Ishikawa (cell line): ENCODE results near the gene PDE4B.

ENCODE experiments used
- CEBPB ChIP-seq: IDR thresholded peaks from 2 replicates; pipeline ENCODE4 v1.6.1; 2012
- CREB1 ChIP-seq: IDR thresholded peaks from 2 replicates; pipeline ENCODE4 v1.6.1; 2012; ENCODE audit warnings: low read depth
- EGR1 ChIP-seq: IDR thresholded peaks from 2 replicates; pipeline ENCODE4 v1.6.1; 2012
- EP300 ChIP-seq: IDR thresholded peaks from 2 replicates; pipeline ENCODE4 v1.6.1; 2012; ENCODE audit warnings: borderline replicate concordance
- FOXM1 ChIP-seq: IDR thresholded peaks from 2 replicates; pipeline ENCODE4 v1.6.1; 2012; ENCODE audit warnings: low read depth, borderline replicate concordance
- MAX ChIP-seq: IDR thresholded peaks from 2 replicates; pipeline ENCODE4 v1.6.1; 2012
- NFIC ChIP-seq: IDR thresholded peaks from 2 replicates; pipeline ENCODE4 v1.6.1; 2012
- RAD21 ChIP-seq: IDR thresholded peaks from 2 replicates; pipeline ENCODE4 v1.6.1; 2012; ENCODE audit warnings: low read depth
- REST ChIP-seq: IDR thresholded peaks from 2 replicates; pipeline ENCODE4 v1.6.1; 2012; ENCODE audit warnings: low read depth, mild to moderate bottlenecking
- TAF1 ChIP-seq: IDR thresholded peaks from 2 replicates; pipeline ENCODE4 v1.6.1; 2012; ENCODE audit warnings: low read depth, mild to moderate bottlenecking
- TCF12 ChIP-seq: IDR thresholded peaks from 2 replicates; pipeline ENCODE4 v1.6.1; 2012; ENCODE audit warnings: low read depth
- TEAD4 ChIP-seq: IDR thresholded peaks from 2 replicates; pipeline ENCODE4 v1.6.1; 2012
- USF1 ChIP-seq: IDR thresholded peaks from 2 replicates; pipeline ENCODE4 v1.6.1; 2012
- YY1 ChIP-seq: IDR thresholded peaks from 2 replicates; pipeline ENCODE4 v1.6.1; 2012; ENCODE audit warnings: low read depth
- ZBTB7A ChIP-seq: IDR thresholded peaks from 2 replicates; pipeline ENCODE4 v1.6.1; 2012; ENCODE audit warnings: low read depth

Gene PDE4B

GRCh38 chr1:66383168-66383567, 590.5 kb downstream of the PDE4B start:
- no peak for TF ChIP-seq CEBPB
- no peak for TF ChIP-seq TAF1

DNA sequence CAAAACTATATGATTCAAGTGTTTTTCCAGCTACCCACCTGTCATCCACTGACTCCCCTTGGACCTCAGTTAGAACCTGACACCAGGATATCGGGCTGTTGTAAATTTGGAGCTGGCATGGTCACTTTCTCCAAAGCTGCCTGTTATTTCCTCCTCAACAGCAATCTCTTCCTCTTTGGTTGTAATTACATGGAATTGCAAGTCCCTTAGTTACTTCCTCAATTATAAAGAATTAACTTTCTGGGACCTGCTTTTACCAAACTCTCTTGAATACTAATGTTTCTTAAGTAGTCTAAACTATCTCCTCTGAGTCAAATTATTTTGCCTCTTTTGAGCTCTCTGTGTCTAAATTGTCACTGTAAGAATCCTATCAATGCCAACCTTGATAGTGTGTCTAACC, 590.9 kb downstream of the PDE4B start:
- no peak for TF ChIP-seq REST

- TF ChIP-seq MAX (no peak), CEBPB (no peak), EP300 (no peak), EGR1 (no peak), NFIC (no peak), ZBTB7A (no peak), REST (no peak), USF1 (no peak), RAD21 (no peak), TAF1 (no peak), FOXM1 (no peak), YY1 (no peak), TCF12 (no peak), TEAD4 (no peak), CREB1 (no peak)
Measured at GRCh38 chr1:66384258-66384921, 591.7 kb downstream of the PDE4B start.

GRCh38 chr1:66386712-66387111, 594.0 kb downstream of the PDE4B start:
- TF ChIP-seq EGR1, result no peak
- TF ChIP-seq ZBTB7A, result no peak
- no peak for TF ChIP-seq FOXM1
- no peak for TF ChIP-seq CEBPB
- no peak for TF ChIP-seq EP300

DNA sequence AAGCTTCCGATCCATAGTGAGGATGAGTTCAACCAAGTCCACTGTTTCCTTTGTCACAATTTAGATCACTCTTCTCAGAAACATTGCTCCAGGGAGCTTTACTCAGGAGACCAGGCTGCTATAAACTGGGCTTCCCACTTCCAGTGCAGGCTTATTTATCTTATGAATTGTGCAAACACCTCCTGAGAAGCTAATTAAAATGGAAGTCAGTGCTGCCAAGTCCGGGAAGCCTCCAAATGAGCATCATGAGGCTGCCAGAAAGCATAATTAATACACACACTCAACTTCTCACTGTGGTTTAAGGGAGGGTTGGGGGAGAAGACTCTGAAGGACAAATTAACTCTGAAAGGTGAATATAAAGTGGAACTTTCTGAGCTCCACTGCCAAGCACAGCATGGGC, 596.2 kb downstream of the PDE4B start:
- TF ChIP-seq CEBPB (no peak), EGR1 (no peak), RAD21 (no peak), ZBTB7A (no peak), REST (no peak), NFIC (no peak), YY1 (no peak), TEAD4 (no peak)

GRCh38 chr1:66393586-66394287, 601.0 kb downstream of the PDE4B start:
- TF ChIP-seq USF1, result no peak
